Measurements from ENCODE around the gene TPRA1. TPM values are rescaled to one million over a fixed set of nuclear protein-coding genes. Genes with fewer than 3 reads are reported as not detected.

The TPRA1 gene
- total RNA-seq, 1 experiment from 2014 or later = 20.0 TPM

DNA sequence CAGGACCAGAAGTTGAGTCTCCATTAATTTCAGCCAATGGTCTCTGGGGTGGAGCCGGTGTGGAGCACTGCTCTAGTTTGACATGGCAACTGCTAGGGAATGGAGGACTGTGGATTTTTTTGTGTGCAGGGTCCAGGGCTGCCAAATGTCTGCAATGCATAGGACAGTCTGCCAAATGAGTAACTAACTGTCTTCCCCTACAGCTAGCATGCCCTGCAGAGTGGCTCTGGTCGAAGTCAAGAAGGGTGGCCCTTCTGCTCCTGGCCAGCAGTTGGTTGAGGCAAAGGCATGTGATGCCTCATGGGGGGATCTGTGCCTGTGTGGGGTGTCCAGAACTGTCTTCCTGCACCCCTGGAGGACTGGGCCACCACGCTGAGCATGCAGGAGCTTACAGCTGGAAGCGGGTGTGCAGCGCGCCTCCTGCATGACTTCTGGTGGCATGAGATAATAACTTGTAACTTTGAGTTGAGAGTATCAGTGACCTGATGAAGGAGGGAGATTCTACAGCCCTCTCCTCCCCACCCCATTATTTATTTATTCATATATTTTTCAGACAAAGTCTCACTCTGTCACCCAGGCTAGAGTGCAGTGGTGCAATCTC, 4.6 kb downstream of the TPRA1 start:
- Histone ChIP-seq H3K4me2 (ENCODE audit: insufficient read depth, insufficient read length, low read length) (no peak overlapping the region), H3K79me2 (ENCODE audit: insufficient read depth, low read length) (no peaks in the 10 kb centered on the region)

More for the DNA sequence above, 4.6 kb downstream of the TPRA1 start:
- Mint-ChIP-seq H3K36me3 (ENCODE audit: insufficient read depth in 1 of 3, low read depth in 3 of 3) (0 out of 7 replicates have a peak, but pooled peaks cover 0 to 2% (median 0%) of the 10 kb centered on the region in 3 experiments), H3K4me3 (no peak overlapping the region), H3K27me3 (ENCODE audit: low read depth) (peaks cover 4% of the 10 kb centered on the region), H3K4me1 (peaks cover 11 to 12% of the 10 kb centered on the region in 2 experiments), H3K9me3 (no peaks in the 10 kb centered on the region), H3K27ac (no peak overlapping the region)
- Histone ChIP-seq H3T11ph (ENCODE audit: low read length) (no peak overlapping the region), H2BK15ac (ENCODE audit: low read depth, low read length) (no peak overlapping the region), H3K79me1 (ENCODE audit: insufficient read depth, low read depth, low read length, poor library complexity, severe bottlenecking) (no peaks in the 10 kb centered on the region), H4K5ac (ENCODE audit: insufficient read length, low read depth, low read length) (no peak overlapping the region), H2AK5ac (ENCODE audit: insufficient read length, low read length) (no peak overlapping the region), H2BK12ac (ENCODE audit: insufficient read length, low read depth, low read length) (no peak overlapping the region), H4K8ac (replicated peaks; ENCODE audit: insufficient read length, low read depth, low read length) (no peak overlapping the region), H2BK120ac (ENCODE audit: low read depth, low read length, poor library complexity, severe bottlenecking) (no peak overlapping the region), H3K4ac (ENCODE audit: low read depth, low read length) (no peak overlapping the region), H3K27me3 (ENCODE audit: insufficient read depth, low read length) (no peaks in the 10 kb centered on the region), H3K23me2 (ENCODE audit: insufficient read length, low read depth, low read length, poor library complexity, severe bottlenecking) (peaks cover 5% of the 10 kb centered on the region), H3K18ac (ENCODE audit: insufficient read length, low read depth, low read length) (no peak overlapping the region), H3K27ac (ENCODE audit: insufficient read length, low read depth, low read length) (no peak overlapping the region), H2BK20ac (ENCODE audit: low read depth, low read length, poor library complexity, severe bottlenecking) (no peak overlapping the region), H2BK5ac (ENCODE audit: insufficient read length, low read length) (no peak overlapping the region), H3K4me1 (ENCODE audit: insufficient read depth, low read length) (no peaks in the 10 kb centered on the region), H3K56ac (ENCODE audit: insufficient read length, low read depth, low read length) (no peak overlapping the region), H4K20me1 (ENCODE audit: control insufficient read depth, insufficient read depth, insufficient read length) (peaks cover 3% of the 10 kb centered on the region), H3K9me3 (ENCODE audit: control insufficient read depth, low read depth, low read length) (no peaks in the 10 kb centered on the region), H4K91ac (ENCODE audit: insufficient read length, low read depth, low read length) (no peak overlapping the region), H2AFZ (ENCODE audit: low read length) (no peak overlapping the region), H3K9ac (ENCODE audit: extremely low read depth, insufficient read length, low read length) (no peak overlapping the region), H3K14ac (ENCODE audit: insufficient read depth, low read length) (no peak overlapping the region), H3K23ac (ENCODE audit: insufficient read length, low read depth, low read length) (no peak overlapping the region)
- TF ChIP-seq, protein P1, sequence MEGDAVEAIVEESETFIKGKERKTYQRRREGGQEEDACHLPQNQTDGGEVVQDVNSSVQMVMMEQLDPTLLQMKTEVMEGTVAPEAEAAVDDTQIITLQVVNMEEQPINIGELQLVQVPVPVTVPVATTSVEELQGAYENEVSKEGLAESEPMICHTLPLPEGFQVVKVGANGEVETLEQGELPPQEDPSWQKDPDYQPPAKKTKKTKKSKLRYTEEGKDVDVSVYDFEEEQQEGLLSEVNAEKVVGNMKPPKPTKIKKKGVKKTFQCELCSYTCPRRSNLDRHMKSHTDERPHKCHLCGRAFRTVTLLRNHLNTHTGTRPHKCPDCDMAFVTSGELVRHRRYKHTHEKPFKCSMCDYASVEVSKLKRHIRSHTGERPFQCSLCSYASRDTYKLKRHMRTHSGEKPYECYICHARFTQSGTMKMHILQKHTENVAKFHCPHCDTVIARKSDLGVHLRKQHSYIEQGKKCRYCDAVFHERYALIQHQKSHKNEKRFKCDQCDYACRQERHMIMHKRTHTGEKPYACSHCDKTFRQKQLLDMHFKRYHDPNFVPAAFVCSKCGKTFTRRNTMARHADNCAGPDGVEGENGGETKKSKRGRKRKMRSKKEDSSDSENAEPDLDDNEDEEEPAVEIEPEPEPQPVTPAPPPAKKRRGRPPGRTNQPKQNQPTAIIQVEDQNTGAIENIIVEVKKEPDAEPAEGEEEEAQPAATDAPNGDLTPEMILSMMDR (conservative IDR thresholded peaks at IDR 0.05) = no peak
- no CpG with 5 or more reads among the region's 6 CpGs for WGBS (ENCODE audit: extremely low coverage, insufficient read length, low lambda C conversion rate)
- DNase-seq = no peak

All from H9 (cell line).